Fibroblast of lung (primary cell): Measurements from ENCODE around the gene CCNE1. TPM values are rescaled to one million over a fixed set of nuclear protein-coding genes. Genes with fewer than 3 reads are reported as not detected.

Experiments
- DNase-seq, 2 donors: peaks; one replicate each; pipeline versions ENCODE4 v3.0.0 to v3.0.0-alpha.2; 2010; ENCODE audit warnings: low read depth in 2 of 2
- H2AFZ ChIP-seq: 2 replicates; pipeline ENCODE4 v1.5.1; 2012; ENCODE audit warnings: low read length, control low read depth, inconsistent platforms
- H3K27ac ChIP-seq: 2 replicates; pipeline ENCODE4 v1.5.1; 2011; ENCODE audit warnings: low read length, control low read depth; ENCODE audit not compliant: insufficient read depth
- H3K27me3 ChIP-seq: 2 replicates; pipeline ENCODE4 v1.5.1; 2011; ENCODE audit warnings: mild to moderate bottlenecking, low read length; ENCODE audit not compliant: control insufficient read depth, insufficient read depth
- H3K36me3 ChIP-seq: 2 replicates; pipeline ENCODE4 v1.5.1; 2011; ENCODE audit warnings: low read length; ENCODE audit not compliant: control insufficient read depth, insufficient read depth
- H3K4me1 ChIP-seq: 2 replicates; pipeline ENCODE4 v1.5.1; 2011; ENCODE audit warnings: low read length; ENCODE audit not compliant: control insufficient read depth, insufficient read depth; ENCODE audit errors: extremely low read depth
- H3K4me2 ChIP-seq: 2 replicates; pipeline ENCODE4 v1.5.1; 2011; ENCODE audit warnings: low read length, control low read depth; ENCODE audit not compliant: insufficient read depth; ENCODE audit errors: extremely low read depth
- H3K4me3 ChIP-seq, 4 experiments: fragments of 200-600 bp in 1 of 4; sonication (generic) in 1 of 4; replicated peaks in 1 of 4; 2 replicates each; pipeline ENCODE4 v1.5.1; 2011 to 2016; ENCODE audit warnings: low read length in 4 of 4, low read depth in 3 of 4, mild to moderate bottlenecking in 3 of 4, control low read depth in 2 of 4, inconsistent platforms in 1 of 4, mixed read lengths in 1 of 4; ENCODE audit not compliant: insufficient read depth in 1 of 4; ENCODE audit errors: control extremely low read depth in 1 of 4
- H3K79me2 ChIP-seq: 2 replicates; pipeline ENCODE4 v1.5.1; 2012; ENCODE audit warnings: mild to moderate bottlenecking, low read length, inconsistent platforms; ENCODE audit not compliant: control insufficient read depth, insufficient read depth
- H3K9ac ChIP-seq: 2 replicates; pipeline ENCODE4 v1.5.1; 2011; ENCODE audit warnings: mild to moderate bottlenecking, low read length, control low read depth; ENCODE audit not compliant: insufficient read depth
- H3K9me3 ChIP-seq: 2 replicates; pipeline ENCODE4 v1.5.1; 2012; ENCODE audit warnings: low read depth, low read length; ENCODE audit not compliant: control insufficient read depth, insufficient read depth
- H4K20me1 ChIP-seq: 2 replicates; pipeline ENCODE4 v1.5.1; 2011; ENCODE audit warnings: low read length; ENCODE audit not compliant: control insufficient read depth, insufficient read depth; ENCODE audit errors: extremely low read depth
- EZH2 ChIP-seq: IDR thresholded peaks from 2 replicates; pipeline ENCODE4 v1.5.1; 2012; ENCODE audit warnings: low read length, control low read depth, mild to moderate bottlenecking; ENCODE audit errors: missing control alignments
- polyA plus RNA-seq, 2 donors: library from polyadenylated mRNA; depleted of rRNA in 1 of 2; stranded (reverse) in 1 of 2; unstranded in 1 of 2; fragments of >200 nt; gene quantifications; 2 replicates each; pipeline ENCODE4 v1.2.1, GENCODE V29; 2011 to 2012; ENCODE audit warnings: missing spikeins in 1 of 2
- total RNA-seq: library from RNA; depleted of rRNA; stranded (reverse); fragments of >200 nt; gene quantifications from 2 replicates; pipeline ENCODE4 v1.2.1, GENCODE V29; 2014
- TF ChIP-seq, protein P1 (sequence below), 2 donors: IDR thresholded peaks in 1 of 2; conservative IDR thresholded peaks in 1 of 2; 1 replicate in 1 of 2; 2 replicates in 1 of 2; pipeline ENCODE4 v1.5.1; 2011 to 2012; ENCODE audit warnings: low read length in 2 of 2, control low read depth in 1 of 2, inconsistent platforms in 1 of 2, low read depth in 1 of 2, mild to moderate bottlenecking in 1 of 2

CCNE1 gene
- total and polyA plus RNA-seq, 2 donors (not counting 1 experiment from before 2014, with no cell fraction given), result 4.8 to 5.3 TPM

DNA sequence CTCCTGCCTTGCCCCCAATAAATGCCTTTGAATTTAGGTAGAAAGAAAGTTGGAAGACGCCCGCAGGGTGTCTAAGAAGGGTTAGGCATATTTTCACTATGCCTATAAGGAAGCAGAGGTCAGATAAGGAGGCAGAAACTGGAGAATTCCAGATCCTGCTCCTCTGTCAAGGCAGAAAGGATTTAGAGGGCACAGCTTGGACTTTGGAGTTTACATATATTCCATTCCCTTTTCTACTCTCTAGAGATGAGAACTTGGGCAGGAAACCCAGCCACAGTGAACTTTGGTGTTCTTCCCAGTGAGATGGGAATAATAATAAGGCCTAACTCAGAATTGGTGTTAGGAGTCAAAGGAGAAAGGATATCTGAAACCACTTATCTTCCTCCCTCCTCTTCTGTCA lies 37.4 kb downstream of the CCNE1 start:
- DNase-seq, result no peak
- Histone ChIP-seq H3K79me2 (no peaks in the 10 kb centered on the region), H3K4me3 (no peak overlapping the region), H3K36me3 (no peaks in the 10 kb centered on the region), H3K27me3 (no peaks in the 10 kb centered on the region), H3K4me1 (peaks cover 2% of the 10 kb centered on the region), H2AFZ (no peak overlapping the region), H3K9ac (no peak overlapping the region), H4K20me1 (no peaks in the 10 kb centered on the region), H3K27ac (no peak overlapping the region), H3K4me2 (no peak overlapping the region), H3K9me3 (no peaks in the 10 kb centered on the region)
- TF ChIP-seq, protein P1, sequence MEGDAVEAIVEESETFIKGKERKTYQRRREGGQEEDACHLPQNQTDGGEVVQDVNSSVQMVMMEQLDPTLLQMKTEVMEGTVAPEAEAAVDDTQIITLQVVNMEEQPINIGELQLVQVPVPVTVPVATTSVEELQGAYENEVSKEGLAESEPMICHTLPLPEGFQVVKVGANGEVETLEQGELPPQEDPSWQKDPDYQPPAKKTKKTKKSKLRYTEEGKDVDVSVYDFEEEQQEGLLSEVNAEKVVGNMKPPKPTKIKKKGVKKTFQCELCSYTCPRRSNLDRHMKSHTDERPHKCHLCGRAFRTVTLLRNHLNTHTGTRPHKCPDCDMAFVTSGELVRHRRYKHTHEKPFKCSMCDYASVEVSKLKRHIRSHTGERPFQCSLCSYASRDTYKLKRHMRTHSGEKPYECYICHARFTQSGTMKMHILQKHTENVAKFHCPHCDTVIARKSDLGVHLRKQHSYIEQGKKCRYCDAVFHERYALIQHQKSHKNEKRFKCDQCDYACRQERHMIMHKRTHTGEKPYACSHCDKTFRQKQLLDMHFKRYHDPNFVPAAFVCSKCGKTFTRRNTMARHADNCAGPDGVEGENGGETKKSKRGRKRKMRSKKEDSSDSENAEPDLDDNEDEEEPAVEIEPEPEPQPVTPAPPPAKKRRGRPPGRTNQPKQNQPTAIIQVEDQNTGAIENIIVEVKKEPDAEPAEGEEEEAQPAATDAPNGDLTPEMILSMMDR (conservative IDR thresholded peaks at IDR 0.05 in 1 of 2, IDR thresholded peaks at IDR 0.05 in 1 of 2; ENCODE audit: low read depth in 1 of 2, low read length in 2 of 2), result no peak
- TF ChIP-seq EZH2, result no peak

DNA sequence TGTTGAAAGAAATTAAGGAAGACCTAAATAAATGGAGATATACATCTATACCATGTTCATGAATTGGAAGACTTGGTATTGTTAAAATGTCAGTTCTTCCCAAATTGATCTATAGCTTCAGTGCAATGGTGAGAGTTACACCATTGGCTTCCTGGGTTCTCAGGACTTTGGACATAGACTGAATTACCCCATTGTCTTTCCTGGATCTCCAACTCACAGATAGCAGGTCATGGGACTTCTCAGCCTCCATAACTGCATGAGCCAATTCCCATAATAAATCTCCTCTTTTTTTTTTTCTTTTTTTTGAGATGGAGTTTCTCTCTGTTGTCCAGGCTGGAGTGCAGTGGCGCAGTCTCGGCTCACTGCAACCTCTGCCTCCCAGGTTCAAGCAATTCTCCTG lies 38.7 kb downstream of the CCNE1 start:
- H3K79me2 ChIP-seq, result no peaks in the 10 kb centered on the region
- H3K27me3 ChIP-seq, result no peaks in the 10 kb centered on the region
- no peak overlapping the region for H3K9ac ChIP-seq
- no peak for TF ChIP-seq EZH2
- TF ChIP-seq, protein P1 (conservative IDR thresholded peaks at IDR 0.05 in 1 of 2, IDR thresholded peaks at IDR 0.05 in 1 of 2; ENCODE audit: low read depth in 1 of 2, low read length in 2 of 2), result no peak
- H3K4me3 ChIP-seq, result no peak overlapping the region
- no peak overlapping the region for H2AFZ ChIP-seq
- H3K27ac ChIP-seq, result no peak overlapping the region
- no peaks in the 10 kb centered on the region for H3K4me1 ChIP-seq
- no peaks in the 10 kb centered on the region for H4K20me1 ChIP-seq
- H3K9me3 ChIP-seq, result no peaks in the 10 kb centered on the region
- no peak overlapping the region for H3K4me2 ChIP-seq
- no peak for DNase-seq
- no peaks in the 10 kb centered on the region for H3K36me3 ChIP-seq

DNA sequence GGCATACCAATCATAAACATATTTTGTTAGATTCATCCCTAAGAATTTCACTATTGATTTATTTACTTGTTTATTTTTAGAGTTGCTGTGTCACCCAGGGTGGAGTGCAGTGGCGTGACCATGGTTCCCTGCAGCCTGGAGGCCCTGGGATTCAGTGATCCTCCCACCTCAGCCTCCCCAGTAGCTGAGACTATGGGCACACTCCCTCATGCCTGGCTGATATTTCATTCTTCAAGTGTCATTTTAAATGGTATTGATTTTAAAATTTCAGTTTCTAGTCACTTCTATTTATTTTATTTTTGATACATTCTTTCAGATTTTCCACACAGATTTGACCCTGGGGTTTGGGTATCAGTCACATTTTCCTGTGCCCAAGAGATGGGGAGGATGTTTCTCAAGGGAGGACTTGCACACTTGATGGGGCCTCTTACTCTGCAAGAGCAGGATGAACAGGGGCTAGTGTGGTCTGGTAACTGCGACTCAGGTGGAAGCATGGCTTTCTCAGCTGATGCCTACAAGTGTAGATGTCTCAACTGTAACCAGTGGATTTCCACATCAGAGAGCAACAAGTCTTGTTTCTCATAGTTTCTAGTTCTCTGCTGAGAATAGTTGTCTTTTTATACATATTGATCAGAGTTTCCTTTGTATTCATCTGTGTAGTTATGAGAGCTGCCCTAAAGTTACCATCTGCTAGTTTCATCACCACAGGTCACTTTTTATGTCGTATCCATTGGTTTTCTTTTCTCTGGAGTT lies 40.2 kb downstream of the CCNE1 start:
- Histone ChIP-seq H2AFZ (no peak overlapping the region), H3K9ac (no peak overlapping the region), H3K27me3 (no peaks in the 10 kb centered on the region), H4K20me1 (no peaks in the 10 kb centered on the region), H3K4me2 (no peak overlapping the region), H3K79me2 (no peaks in the 10 kb centered on the region), H3K27ac (no peak overlapping the region), H3K4me3 (no peak overlapping the region), H3K9me3 (no peaks in the 10 kb centered on the region), H3K4me1 (no peaks in the 10 kb centered on the region), H3K36me3 (no peaks in the 10 kb centered on the region)
- TF ChIP-seq, protein P1 (conservative IDR thresholded peaks at IDR 0.05 in 1 of 2, IDR thresholded peaks at IDR 0.05 in 1 of 2; ENCODE audit: low read depth in 1 of 2, low read length in 2 of 2), result no peak
- TF ChIP-seq EZH2, result no peak
- no peak for DNase-seq
